Measurements from ENCODE around the gene HMGA1.

Gene HMGA1, protein sequence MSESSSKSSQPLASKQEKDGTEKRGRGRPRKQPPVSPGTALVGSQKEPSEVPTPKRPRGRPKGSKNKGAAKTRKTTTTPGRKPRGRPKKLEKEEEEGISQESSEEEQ

DNA sequence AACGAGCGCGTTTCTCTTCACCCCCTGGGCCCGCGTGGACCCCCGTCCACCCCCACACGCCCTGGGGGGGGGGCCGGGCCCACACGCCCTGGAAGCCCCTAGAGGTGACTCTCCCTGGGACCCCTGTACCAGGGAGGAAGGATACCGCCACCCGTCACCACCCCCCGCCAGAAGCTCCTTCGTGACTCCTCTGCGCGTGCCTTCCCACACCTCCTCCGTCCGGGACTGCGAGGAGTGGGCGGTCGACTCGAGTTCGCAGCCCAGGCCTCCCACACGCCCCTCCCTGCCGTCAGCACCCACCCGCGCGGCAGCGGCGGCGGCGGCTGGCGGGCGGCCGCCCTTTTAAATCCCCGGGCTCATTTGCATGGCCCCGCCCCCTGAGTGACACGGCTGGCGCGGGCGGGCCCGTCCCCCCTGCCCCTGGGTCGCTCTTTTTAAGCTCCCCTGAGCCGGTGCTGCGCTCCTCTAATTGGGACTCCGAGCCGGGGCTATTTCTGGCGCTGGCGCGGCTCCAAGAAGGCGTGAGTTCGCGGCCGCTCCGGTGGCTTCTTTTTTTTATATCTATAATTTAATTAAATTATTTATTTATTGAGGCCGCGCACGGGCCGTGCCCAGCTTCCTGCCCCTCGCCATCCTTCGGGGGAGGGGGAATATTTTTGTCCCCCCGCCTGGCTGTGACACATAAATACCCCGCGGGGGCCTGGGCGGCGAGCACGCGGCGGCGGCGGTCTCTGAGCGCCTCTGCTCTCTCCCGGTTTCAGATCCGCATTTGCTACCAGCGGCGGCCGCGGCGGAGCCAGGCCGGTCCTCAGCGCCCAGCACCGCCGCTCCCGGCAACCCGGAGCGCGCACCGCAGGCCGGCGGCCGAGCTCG, at the start of gene HMGA1:
TSS of gene HMGA1 (plus strand) at position 431 of the 873 bp plus-strand sequence. CDS start 3,908 bp downstream, outside the sequence.
- in situ Hi-C loops (cut with MboI; ENCODE audit: low pct_unique_long_range_greater_than_20kb, low sequenced_read_pairs) = loop anchor here (25.0 kb wide), 1 partner anchor 176 kb away; no protein-coding TSS in a partner anchor
- peak; percentile 88 for DNase-seq

GRCh38 chr6:34189806-34190503, 46.7 kb upstream of the HMGA1 start:
- DNase-seq = peak; percentile 87
- in situ Hi-C loops (cut with MboI; ENCODE audit: low pct_unique_long_range_greater_than_20kb, low sequenced_read_pairs) = no loop called here

- no peak for DNase-seq
- in situ Hi-C loops (cut with MboI; ENCODE audit: low pct_unique_long_range_greater_than_20kb, low sequenced_read_pairs) = no loop called here
Measured at GRCh38 chr6:34190504-34191122, 46.1 kb upstream of the HMGA1 start.

- in situ Hi-C loops (cut with MboI; ENCODE audit: low pct_unique_long_range_greater_than_20kb, low sequenced_read_pairs) = no loop called here
- no peak for DNase-seq
Measured at GRCh38 chr6:34194772-34195171, 41.9 kb upstream of the HMGA1 start.

GRCh38 chr6:34195726-34196115, 41.0 kb upstream of the HMGA1 start:
- DNase-seq = no peak
- in situ Hi-C loops (cut with MboI; ENCODE audit: low pct_unique_long_range_greater_than_20kb, low sequenced_read_pairs) = no loop called here

GRCh38 chr6:34196116-34196832, 40.4 kb upstream of the HMGA1 start:
- in situ Hi-C loops (cut with MboI; ENCODE audit: low pct_unique_long_range_greater_than_20kb, low sequenced_read_pairs) = no loop called here
- peak; percentile 86 for DNase-seq

DNA sequence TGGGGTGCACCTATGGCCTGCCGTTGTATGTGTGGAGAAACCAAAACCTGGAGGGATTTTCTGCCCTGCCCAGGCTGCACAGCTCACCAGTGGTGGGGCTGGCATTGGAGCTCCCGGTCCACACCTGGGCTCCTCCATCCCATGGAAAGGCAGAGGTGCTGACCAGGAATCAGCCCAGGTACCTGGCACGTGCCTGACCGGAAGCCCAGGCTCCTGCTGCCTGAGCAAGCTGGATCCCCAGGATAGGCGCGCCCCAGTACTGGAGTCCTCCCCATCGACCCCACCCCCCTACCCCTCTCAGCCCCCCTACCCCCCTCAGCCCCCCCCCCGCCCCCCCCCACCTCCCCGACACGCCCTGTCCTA, 39.9 kb upstream of the HMGA1 start:
- in situ Hi-C loops (cut with MboI; ENCODE audit: low pct_unique_long_range_greater_than_20kb, low sequenced_read_pairs) = no loop called here
- no peak for DNase-seq

DNA sequence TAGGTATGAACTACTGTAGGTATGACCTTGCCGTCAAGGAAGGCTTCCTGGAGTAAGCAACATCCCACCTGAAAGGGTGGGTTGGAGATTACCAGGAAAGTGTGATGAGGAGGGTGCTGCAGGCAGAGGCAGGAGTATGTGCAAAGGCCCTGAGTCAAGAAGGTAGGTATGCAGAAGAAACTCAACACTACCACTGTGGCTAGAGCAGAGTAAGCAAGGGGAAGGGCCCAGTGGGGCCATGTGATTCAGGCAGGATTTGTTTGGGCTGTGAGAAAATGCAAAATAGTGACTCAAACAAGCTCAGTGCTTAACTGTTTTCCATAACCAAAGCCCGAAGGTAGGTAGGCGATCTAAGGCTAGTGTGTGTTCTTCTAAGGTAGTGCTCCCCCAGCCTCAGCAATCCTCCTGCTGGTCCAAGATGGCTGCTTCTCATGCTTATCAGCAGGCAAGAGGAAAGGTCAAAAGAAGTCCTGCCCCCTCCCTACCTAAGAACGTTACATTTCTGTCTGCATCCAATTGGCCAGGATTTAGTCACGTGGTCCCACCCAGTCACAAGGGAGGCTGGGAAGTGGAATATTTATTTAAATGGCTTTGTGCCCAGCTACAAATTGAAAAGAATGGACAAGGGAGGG, 36.2 kb upstream of the HMGA1 start:
- in situ Hi-C loops (cut with MboI; ENCODE audit: low pct_unique_long_range_greater_than_20kb, low sequenced_read_pairs) = no loop called here

DNA sequence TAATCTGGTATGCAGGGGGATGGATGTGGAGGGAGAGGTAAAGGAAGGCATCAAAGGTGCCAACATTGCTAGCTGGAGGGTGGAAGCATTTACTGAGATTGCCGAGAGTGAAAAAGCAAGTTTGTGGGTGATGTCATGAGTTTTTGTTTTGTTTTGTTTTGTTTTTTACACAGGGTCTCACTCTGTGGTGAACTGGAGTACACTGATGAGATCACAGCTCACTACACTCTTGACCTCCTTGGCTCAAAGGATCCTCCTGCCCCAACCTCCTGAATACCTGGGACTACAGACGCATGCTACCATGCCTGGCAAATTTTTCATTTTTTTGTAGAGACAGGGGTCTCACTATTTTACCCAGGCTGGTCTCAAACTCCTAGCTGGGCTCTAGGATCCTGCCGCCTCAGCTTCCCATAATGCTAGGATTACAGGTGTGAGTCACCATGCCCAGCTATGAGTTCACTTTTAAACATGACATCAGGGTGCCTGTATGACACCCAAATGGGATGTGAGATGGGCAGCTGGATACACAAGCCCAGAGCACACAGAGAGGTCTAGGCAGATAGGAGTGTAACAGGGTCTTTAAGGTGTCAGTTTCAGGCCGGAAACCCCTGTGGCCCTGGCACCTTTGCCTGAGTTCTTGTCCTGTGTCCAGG, 35.1 kb upstream of the HMGA1 start:
- DNase-seq = no peak
- in situ Hi-C loops (cut with MboI; ENCODE audit: low pct_unique_long_range_greater_than_20kb, low sequenced_read_pairs) = no loop called here

More for the DNA sequence above, 36.2 kb upstream of the HMGA1 start:
- DNase-seq = no peak

DNA sequence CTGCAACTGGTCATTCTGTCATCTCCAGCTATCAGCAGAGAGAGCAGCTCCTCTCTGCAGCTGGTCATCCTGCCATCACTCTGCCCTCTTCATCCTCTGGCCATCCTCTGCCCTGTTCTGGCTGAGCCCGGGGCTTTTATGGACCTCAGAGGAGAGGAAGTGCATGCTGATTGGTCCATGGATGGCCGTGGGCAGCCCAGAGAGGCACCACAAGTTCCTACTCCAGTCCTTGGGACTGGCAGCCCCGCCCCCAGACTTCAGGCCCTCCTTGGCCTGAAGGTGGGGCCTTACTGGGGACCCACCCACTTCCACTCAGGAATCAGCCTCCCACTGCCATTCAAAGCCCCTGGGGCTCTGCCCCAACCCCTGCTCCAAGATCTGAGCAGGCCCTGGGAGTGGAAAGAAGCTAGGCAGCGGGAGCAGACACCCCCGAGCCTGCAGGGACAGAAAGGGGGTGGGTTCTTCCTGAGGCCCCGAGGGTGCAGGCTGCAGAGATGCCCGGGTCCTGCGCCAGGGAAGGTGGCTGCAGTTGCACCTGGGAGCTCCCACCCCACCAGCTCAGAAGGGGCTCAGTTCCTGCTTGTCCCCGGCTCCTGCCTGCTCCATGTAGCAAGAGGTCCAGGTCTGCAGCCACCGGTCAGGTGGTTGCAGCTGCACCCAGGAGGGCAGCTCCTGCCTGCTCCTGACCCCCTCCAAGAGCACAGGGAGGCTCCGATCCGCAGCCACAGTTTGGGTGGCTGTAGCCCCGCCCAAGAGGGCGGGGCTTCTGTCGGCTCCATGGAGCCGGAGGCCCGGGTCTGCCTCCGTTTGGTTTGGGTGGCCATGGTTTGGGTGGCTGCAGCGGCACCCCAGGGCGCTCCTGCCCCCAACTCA, 34.1 kb upstream of the HMGA1 start:
- in situ Hi-C loops (cut with MboI; ENCODE audit: low pct_unique_long_range_greater_than_20kb, low sequenced_read_pairs) = no loop called here

GRCh38 chr6:34204693-34205092, 32.0 kb upstream of the HMGA1 start:
- DNase-seq = no peak
- in situ Hi-C loops (cut with MboI; ENCODE audit: low pct_unique_long_range_greater_than_20kb, low sequenced_read_pairs) = no loop called here

More for the DNA sequence above, 34.1 kb upstream of the HMGA1 start:
- no peak for DNase-seq

DNA sequence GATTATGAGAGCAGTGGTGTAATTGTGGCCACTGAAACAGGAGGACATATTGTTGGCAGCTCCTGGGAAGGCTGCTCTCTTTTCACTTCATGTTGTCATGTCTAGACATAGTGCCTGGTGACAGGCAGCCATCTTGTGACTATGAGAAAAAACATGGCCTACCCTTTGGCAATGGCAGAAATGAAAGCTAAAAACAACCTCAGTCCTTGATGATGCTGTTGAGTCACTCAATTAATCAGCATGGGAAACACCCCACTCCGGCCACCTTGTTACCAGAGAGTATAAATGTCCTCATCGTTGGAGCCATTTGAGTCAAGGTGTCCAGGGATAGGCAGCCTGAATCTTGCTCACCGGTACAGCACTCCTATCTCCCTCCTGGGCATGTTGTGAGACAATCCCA, 31.2 kb upstream of the HMGA1 start:
- DNase-seq = no peak
- in situ Hi-C loops (cut with MboI; ENCODE audit: low pct_unique_long_range_greater_than_20kb, low sequenced_read_pairs) = no loop called here

DNA sequence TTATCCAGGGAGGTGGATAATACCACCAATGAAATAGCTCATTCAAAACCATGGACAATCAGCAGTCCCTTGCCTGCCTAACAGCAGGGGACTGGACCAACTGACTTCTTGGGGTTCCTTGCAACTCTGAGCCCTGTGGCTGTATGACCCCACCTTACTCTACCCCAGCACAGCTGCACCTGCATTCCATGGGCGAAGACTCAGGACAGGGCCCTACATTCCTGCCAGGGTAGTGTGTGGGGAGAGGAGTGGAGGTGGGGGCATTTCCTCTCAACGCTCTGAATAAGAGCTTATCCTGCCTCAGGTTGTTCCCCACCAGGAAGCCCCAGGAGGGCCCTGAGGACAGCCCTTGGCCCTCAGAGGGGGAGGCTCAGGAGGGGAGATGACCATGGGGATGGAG, 30.8 kb upstream of the HMGA1 start:
- in situ Hi-C loops (cut with MboI; ENCODE audit: low pct_unique_long_range_greater_than_20kb, low sequenced_read_pairs) = no loop called here
- DNase-seq = no peak

DNA sequence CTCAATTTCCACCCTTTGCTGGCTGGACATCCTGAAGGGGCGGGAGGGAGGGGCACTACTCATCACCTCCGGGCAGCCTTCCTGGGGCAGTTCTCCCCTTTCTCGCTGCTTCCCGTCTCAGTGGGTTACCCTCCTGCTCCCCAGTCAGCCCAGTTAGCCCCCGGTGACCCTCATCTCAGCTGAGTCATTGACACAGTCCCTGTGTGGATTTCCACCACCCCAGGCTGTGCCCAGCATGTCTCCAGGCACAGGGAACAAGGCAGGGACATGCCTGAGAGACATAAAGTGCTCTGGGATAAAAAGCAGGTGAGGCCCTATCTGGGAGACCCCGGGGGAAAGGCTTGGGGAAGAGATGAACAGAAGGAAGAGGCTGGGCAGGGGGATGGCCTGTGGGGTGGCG, 29.9 kb upstream of the HMGA1 start:
- no peak for DNase-seq
- in situ Hi-C loops (cut with MboI; ENCODE audit: low pct_unique_long_range_greater_than_20kb, low sequenced_read_pairs) = no loop called here

DNA sequence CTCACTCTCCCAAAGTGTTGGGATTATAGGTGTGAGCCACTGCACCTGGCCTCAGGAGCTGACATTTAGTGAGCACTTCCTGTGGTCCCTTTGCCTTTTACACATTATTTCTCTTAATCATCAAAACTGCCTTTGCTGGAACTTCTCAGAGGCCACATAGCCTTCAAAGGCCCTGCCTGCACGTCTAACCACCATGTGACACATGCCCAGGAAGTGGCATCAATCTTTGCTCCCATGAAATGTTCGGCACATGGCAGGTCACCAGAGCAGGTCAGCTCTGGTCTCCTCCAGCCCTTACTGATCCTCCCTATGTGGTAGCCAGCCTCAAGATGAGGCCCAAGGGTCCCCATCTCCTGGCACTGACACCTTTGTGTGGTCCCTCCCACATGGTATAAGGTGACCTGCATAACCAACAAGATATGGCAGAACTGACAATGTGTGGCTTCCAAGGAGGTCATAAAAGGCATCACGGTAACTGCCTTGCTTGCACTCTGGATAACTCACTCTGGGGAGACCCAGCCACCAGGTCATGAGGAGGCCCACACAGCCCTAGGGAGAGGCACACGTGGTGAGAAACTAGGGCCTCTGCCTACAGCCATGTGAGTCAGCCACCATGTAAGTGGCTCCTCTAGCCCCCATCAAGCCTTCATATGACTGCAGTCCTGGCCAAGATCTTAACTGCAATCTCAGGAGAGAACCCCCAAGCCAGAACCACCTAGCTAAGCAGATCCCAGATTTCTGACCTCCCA, 28.8 kb upstream of the HMGA1 start:
- in situ Hi-C loops (cut with MboI; ENCODE audit: low pct_unique_long_range_greater_than_20kb, low sequenced_read_pairs) = no loop called here
- no peak for DNase-seq

GRCh38 chr6:34213772-34214171, 22.9 kb upstream of the HMGA1 start:
- DNase-seq = no peak
- in situ Hi-C loops (cut with MboI; ENCODE audit: low pct_unique_long_range_greater_than_20kb, low sequenced_read_pairs) = no loop called here

- in situ Hi-C loops (cut with MboI; ENCODE audit: low pct_unique_long_range_greater_than_20kb, low sequenced_read_pairs) = no loop called here
- DNase-seq = no peak
Measured at GRCh38 chr6:34218691-34219090, 18.0 kb upstream of the HMGA1 start.
